SHP77 treated with DMSO at 0.1 percent for 48 hours (cell line): Measurements from ENCODE around the gene ELF4.

Experiments used
- DNase-seq: peaks from one replicate; lab custom pipeline; 2025; lab: John Stamatoyannopoulos, UW

Gene ELF4

DNA sequence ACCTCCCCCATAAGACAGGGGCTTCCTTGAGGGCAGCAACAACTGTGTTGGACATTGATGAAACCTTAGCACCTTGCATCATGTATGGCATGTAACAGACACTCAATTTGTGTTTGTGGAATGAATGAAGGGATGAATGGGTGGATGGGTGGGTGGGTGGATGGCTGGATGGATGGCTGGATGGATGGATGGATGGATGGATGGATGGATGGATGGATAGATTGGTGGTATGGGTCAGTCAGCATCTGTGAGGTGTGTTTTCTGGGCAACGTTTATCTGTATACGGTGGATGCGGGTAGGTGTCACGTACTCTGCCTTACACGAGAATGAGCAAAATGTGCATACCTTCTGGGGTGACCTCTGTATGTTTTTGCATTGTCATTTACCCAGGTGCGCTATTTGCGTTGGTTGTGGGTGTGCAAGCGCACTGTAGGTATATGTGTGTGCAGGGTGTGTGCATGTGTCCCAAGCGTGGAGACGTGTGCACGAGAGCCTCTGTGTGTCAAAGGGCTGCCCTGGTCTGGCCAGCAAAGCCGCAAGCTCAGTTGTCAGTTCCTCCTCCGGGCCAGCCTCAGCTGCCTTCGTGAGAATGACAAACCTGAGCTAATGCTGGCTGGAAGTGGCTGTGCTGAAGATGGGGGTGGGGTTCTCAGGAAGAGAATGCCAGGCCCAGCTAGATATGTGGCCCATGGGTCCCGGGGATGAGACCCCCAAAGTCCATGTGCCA lies 26.5 kb downstream of the ELF4 start:
- DNase-seq = no peak

DNA sequence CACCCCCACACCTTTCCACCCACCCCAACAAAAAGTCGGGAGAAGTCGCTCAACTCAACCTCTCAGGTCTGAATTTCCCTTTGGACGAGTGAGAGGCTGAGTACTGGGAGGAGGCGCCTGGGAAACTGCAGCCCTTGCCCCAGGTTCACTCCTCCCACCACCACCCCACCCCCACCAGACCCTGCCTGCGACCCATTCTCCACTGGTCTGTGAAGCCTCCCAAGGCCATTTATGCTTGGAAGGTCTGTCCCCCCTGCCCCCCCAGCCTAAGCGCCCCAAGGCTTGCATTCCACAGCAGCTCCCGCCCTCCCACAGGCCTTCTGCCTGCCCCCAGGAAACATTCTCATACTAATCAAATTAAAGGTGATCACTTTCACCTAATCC lies 27.2 kb downstream of the ELF4 start:
- DNase-seq = no peak

DNA sequence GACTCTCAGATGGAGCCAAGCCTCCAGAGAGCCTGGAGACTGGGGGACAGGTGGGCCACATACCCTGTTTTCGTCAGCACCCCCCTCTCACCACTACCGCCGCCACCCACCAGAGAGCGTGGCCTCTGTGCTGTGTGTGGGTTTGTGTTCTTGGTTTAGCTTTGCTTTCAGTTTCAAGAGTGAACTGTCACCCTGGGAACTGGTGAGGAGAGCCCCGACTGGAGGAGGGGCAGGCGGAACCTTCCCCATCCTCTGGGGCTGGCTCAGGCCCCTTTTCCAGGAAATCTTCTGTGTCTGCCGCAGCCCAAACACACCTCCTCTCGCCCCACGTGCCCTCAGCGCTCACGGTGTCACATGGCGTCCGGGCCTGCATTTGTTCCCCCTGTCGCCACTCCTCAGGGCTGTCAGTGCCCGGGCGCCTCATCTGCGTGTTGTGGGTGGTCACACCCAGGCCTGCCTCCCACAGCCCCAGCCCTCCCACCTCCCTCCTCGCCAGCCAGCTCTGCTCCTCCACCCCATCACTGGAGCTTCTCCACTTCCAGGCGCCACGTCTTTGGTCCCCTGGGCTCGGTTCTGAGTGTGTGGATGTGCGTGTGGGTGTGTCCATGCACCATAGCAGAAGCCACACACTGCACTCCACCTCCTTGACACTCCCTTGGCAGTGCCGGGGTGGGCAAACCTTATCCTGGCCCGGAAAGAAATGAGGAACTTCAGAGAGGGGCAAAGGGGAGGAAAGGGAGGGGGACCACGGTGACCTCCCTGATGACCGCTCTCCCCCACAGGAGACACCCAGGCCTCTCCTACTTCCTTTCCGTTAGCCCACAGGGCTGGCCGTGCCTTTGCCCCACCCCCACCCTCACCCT lies 27.8 kb downstream of the ELF4 start:
- no peak for DNase-seq

DNA sequence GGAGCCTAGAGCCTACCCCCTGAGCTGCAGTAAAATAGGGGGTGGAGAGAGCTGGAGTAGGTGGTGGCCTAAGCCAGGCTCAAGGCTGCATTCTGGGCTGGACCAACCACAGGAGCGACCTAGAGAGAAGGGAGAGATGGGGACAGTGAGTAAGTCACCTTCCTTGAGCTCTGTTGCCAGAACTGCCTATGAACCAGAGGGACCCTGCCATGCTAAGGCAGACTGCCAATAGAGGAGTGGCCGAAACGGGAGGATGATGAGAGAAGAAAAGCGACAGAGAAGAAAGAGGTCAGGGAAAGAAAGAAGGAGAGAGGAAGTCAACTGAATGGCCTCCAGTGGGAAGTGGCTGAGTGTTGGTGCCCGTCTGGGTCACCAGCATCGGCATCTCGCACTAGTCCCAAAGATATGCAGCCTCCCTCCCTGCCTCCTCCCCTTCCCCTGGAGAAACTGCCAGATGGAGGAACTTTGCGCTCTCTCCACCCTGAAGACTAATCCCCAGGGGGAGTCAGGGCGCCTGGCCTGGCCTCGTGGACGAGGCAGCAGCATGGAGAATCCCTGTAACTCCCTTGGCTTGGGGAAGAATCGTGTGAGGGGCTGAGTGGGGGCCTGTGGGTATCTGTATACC lies 28.8 kb downstream of the ELF4 start:
- no peak for DNase-seq

DNA sequence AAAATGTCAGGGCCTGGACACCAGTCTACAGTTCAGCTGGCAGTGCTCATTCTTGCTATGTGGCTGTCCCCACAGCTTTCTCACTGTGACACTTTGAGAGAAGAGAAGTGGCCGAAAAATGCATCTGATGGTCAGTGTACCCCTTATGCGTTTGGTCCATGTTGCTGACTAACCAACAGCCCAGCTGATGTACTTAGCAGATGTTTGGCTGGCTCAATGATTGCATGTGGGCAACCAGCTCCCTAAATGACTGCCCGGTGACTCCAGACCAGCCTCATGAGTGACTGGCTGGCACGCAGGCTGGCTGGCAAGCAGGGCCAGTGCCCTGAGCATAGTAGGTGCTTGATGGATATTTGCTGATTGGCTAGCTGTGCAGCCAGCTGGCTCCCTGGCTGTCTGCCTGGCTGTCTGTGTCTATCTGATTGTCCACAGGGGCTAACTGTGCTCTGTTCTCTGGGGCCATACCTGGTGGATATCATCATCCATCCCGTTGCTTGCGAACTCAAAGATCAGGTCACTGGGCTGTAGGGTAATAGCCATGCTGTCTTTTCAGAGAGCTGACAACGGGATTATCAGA lies 29.4 kb downstream of the ELF4 start:
- DNase-seq = no peak

DNA sequence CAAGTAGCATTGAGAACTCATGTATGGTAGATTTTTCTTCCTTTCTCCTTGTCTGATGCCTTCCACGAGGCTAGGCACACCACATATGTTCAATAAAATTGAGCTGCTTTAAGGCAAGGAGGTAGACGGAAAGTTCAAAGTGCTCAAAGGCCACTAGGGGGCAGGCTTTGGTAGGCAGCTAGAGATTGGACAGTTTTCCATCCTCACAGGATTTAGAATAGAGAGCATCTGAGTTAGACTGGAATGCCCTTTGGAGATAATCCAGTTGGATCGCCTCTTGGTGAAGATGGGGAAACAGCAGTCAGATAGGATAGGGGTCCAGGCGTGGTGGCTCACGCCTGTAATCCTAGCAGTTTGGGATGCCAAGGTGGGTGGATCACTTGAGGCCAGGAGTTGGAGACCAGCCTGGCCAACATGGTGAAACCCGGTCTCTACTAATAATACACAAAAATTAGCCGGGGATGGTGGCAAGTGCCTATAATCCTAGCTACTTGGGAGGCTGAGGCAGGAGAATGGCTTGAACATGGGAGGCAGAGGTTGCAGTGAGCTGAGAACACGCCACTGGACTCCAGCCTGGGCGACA lies 30.4 kb downstream of the ELF4 start:
- DNase-seq = peak; percentile 8

DNA sequence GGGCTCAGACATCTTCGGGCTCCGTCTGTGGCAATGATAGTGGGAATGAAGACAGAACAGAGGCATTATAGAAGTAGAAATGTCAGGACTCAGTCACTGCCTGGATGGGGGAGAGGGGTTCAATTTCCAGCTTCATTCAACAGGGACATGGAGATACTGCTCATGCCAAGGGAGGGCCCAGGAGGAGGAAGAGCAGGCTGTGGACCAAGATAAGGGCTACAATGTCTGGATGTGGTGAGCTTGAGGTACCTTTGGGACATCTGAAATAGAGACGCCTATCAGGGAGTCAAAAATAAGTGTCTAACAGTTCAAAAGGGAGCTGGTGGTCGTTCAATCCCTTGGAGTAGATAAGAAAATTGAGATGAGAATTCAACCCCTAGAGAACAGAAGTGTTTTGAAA lies 34.5 kb downstream of the ELF4 start:
- no peak for DNase-seq

DNA sequence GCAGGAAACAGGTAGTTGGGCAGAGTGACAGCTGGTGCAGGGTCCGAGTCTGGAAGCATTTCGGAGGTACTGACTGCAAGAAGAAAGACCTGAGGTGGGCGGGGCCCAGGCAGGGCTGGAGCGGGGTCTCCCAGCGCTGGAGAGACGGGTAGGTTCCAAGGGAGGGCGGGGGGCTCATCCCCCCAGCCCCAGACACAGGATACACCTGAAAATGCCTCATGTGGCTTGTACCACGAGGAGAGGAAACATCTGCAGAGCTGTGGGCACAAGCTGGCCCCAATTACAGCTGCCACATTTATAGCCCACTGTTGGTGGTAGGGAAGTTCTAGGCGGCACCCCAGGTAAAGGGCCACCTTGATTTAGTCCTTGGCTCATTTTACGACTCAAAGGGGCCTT lies 38.0 kb downstream of the ELF4 start:
- DNase-seq = no peak

DNA sequence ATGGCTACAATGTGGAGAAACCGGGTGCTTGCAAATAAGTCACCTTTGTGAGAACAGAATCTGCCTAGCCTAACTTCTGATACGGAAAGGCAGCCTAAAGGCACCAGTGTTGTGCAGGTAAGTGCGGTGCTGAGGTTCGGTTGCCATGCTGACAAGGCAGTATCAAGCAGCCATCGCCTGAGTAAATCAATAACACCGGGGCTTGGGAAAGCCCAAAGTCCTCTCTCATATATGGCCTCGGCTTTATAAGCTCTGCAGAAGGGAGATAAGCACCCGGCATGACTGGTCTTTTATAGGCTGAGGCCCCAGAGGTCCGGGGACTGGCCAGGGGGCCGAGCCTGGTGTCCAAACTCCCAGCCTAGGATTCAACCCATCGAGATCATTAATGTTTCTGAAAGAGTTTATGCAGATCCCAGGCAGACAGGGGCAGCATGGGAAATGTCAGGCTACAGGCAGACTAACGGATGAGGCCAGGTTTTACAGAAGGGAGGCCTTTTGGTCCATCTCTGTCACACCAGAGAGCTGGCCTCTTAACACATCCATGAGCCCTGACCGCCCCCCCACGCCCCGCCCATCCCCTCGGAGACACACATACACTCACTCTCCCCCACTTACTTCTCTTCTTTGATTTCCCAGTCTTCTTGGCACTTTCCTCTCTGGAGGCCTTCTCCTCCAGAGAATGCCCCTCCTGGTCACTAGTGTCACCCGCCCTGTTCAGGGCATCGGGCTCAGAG lies 38.5 kb downstream of the ELF4 start:
- DNase-seq = no peak

DNA sequence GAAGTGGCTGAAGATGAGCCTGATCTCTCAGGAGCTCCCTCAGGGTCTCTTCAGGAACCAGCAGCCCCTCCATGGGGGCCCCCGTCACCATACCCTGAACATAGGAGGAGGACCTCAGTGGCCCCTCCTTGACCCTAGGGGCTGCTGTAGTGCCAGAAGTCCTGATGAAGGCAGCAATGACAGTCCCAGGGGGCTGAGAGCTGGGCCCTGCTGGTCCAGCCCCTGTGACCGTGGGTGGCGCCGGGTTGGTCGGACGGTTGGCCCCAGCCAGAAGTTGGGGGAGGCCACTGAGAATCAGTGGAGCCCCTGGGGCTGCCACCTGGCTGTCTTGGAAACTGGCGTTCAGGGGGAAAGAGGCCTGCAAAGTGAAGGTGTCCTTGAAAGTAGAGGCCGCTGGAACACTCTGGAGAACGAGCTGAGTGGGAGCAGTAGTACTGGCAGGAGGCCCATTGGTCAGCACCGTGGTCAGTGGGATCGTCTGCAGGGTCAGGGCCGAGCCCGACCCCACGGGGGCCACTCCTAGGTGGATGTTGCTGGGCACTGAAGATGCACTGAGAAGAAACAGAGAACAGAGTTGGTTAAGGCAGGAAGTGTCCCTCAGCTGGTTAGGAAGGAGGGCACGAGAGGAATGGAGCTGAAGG lies 43.2 kb downstream of the ELF4 start:
- DNase-seq = no peak

DNA sequence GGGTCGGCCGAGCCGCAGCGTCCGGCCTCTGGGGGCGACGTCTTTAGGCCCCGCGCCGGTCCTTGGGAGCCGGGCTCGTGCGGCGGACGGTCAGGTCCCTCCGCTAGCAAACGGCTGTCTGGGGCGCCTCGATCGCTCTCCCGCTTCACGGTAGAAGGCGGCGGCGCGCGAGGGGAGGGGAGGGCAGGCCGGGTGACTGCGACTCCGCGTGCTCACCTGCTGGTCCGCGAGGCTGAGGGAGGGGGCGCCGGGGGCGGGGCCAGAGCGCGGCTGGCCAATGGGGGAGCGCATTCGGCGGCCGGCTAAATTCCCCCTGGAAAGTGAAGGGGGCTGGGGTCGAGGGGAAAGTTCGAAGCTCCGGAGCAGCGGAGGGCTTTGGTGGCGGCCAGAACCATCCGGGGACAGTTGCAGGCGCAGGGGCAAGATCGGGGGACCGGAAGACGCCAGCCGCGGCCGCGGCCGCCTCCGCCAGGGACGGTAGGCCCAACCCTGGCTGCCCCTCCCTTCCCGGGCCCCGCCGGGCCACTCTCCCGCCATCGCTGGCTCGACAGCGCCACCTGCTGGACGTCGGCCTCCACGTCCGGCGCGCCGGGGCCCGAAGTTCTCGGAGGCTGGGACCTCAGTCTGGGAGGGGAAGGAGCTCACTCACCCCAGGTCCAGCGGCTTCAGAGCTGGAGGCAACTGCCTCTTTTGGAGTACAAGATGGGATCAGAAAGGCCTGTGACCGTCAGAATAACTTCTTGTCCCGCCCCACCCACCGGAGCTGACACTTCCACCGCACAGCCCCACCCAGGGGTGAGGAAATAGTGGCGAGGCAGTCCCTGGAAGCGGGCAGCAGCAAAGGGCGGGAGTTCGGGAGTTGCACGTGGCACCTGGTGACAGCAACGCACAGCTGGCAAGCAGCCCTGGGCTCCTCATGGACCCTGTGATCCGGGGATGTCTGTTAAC lies 49.9 kb downstream of the ELF4 start:
- peak; percentile 24 for DNase-seq

DNA sequence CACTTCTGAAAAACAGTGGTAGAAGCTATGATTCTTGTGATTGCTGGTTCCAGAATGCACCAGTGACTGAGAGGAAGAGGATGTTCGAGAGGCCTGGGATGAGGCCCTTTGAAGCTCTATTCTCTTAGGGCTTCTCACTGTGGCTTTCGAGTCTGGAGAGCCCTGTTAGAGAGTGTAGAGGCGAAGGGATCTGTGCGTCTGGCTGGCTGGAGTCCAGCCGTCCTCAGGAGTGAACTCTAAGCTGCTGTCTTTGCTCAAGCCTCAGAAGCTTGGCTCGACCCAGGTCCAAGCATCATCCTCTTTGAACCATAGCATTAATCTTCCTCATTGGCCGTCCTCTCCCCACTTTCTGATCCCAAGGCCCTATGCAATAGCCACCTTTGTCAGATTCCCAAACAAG lies 51.6 kb downstream of the ELF4 start:
- DNase-seq = no peak

DNA sequence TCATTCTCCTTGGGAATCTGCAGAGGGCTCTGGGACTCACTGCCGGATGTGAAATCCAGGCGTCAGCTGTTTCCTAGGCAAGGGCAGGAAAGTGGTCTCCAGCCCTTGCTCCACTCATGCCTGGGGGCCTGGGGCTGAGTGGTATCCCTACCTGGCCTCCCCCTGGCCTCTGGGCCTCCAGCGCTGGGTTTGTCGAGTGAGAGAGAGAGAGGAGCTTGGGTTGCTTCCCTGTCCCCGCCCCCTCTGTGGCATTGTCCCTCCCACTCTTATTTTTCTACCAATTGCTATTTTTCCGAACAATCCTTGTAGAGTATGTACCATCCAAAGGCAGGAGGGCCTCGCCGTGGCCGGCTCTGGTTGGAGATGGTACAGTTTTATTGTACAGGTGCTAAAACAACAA lies 53.1 kb downstream of the ELF4 start:
- DNase-seq = no peak

DNA sequence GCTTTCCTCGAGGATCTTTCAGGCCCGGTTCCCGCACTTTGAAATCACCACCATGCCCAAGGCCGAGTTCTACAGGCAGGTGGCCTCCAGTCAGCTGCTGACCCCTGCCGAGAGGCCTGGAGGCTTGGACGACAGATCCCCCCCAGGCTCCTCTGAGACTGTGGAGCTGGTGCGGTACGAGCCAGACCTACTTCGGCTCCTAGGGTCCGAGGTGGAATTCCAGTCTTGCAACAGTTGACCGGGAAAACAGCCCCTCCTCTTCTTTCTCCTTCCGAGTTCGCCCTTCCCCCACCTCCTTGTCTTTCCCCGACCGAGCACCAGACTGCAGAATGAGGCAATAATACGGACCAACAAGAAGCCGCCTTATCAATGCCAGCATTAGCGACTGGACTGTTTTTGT lies 54.4 kb downstream of the ELF4 start:
- no peak for DNase-seq

DNA sequence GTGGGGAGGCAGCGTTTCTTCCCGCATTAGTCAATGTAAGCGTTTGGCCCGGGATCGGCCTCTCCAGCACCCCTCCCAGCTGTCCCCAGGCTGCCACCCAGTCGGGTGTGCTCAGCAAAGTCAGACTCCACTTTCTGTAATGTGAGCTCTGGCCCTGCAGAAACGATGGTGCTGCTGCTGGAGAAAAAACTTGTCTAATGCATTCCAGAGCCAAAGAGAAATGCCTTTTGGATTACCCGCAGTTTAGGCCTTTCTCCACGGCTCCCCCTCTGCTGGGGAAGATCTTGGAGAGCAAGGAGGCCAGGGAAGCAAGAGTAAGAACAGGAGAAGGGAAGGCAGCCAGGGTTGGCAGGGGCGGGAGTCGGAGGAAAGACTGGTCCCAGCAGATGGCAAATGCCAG lies 55.2 kb downstream of the ELF4 start:
- DNase-seq = no peak

DNA sequence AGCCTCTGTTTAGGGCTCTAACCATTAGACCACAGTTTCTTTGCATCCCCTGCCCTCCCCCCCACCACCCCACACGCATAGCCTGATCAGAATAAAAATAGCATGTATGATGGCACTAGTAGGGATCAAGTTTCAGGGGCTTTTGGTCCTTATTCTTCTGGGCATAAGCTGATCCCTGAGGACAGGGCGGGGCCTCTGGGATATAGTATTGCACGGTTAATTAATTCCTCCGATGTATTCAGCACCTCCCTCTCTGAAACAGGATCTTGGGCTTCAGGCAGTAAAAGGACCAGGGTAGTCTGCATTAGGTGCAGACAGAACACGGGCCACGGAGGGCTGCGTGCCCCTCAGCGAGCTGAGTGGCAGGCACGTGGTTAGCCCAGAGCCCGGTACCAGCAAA lies 57.1 kb downstream of the ELF4 start:
- DNase-seq = no peak

DNA sequence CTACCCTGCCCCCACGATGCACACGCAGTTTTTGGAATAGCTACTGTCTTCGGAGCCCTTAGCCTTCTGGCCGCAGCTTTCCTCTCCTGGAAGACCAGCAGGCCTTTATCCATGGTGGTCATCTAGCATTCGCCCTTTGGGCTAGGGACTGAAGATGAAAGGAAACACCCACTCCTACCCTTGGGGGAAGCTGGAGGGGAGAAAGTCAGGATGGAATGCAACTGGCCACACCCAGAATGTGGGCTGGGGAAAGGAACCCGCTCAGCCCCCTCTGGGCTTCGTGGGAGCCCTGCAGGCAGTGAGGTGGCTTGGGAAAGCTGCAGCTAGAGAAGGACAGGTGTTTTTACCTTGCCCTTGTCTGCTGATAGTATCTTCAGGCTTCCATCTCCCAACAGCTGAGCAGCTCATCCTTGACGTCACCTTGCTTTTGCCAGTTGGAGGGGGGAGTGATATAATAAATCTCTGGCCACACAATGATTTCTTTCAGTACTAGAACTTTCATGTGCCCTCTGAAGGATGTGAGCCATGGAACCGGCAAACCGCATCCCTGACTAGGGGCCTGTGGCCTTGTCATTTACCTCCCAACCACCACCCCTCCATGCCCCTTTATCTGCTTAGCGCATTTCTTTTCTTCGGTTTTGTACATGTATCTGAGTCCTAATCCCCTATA lies 59.0 kb downstream of the ELF4 start:
- DNase-seq = no peak

DNA sequence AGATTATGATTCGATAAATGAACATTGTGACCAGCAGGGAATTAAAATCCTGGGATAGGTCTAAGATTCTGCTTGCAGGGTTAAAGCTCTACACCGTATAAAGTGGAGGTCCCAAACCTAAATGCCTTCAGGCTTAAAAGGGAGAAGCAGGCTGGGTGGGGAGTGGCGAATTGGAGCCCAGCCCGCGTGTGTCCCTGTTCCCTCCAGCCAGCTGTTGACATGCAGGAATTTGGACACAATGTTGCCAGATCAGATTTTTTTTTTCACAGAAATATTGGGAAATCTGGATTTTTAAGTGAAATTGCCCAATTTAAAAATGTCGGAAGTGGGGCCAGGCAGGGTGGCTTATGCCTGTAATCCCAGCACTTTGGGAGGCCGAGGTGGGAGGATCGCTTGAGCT lies 60.5 kb downstream of the ELF4 start:
- DNase-seq = no peak

DNA sequence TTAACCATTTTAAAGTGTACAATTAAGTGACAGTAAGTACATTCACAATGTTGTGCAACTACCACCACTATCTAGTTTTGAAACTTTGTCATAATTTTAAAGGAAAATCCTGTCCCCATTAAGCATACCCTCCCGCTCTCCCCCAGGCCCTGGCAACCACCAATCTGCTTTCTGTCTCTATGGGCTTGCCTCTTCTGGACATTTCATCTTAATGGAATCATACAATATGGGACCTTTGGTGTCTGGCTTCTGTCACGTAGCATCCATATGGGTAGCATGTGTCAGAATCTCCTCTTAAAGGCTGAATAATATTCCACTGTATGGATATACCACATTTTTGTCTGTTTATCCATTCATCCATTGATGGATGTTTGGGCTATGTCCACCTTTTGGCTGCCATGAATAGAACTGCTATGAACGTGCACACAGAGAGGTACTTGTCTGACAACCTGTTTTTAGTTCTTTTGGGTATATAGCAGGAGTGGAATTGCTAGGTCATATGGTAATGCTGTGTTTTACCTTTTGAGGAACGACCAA lies 61.5 kb downstream of the ELF4 start:
- no peak for DNase-seq
